Subcutaneous adipose tissue (tissue), 4 donors: ENCODE data around the gene DAO. TPM values are rescaled to one million over a fixed set of nuclear protein-coding genes. Genes with fewer than 3 reads are reported as not detected.

Experiments used
- total RNA-seq, 4 donors: library from RNA; depleted of rRNA; stranded (reverse); fragments of >200 nt; gene quantifications; one replicate each; pipeline ENCODE4 v1.1.0, GENCODE V29; 2016
- TF ChIP-seq, protein P1 (sequence below): fragments of 450-650 bp; IDR thresholded peaks from one replicate; pipeline ENCODE4 v1.5.1; 2016; ENCODE audit warnings: low read depth, mild to moderate bottlenecking, control low read depth, antibody characterized with exemption, moderate library complexity

DAO gene
- total RNA-seq, 4 donors from 2014 or later = not detected

- TF ChIP-seq, protein P1, sequence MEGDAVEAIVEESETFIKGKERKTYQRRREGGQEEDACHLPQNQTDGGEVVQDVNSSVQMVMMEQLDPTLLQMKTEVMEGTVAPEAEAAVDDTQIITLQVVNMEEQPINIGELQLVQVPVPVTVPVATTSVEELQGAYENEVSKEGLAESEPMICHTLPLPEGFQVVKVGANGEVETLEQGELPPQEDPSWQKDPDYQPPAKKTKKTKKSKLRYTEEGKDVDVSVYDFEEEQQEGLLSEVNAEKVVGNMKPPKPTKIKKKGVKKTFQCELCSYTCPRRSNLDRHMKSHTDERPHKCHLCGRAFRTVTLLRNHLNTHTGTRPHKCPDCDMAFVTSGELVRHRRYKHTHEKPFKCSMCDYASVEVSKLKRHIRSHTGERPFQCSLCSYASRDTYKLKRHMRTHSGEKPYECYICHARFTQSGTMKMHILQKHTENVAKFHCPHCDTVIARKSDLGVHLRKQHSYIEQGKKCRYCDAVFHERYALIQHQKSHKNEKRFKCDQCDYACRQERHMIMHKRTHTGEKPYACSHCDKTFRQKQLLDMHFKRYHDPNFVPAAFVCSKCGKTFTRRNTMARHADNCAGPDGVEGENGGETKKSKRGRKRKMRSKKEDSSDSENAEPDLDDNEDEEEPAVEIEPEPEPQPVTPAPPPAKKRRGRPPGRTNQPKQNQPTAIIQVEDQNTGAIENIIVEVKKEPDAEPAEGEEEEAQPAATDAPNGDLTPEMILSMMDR = no peak
Observed at GRCh38 chr12:108850854-108851573, 28.9 kb upstream of the DAO start.

- TF ChIP-seq, protein P1 = no peak
Observed at GRCh38 chr12:108852674-108853309, 27.1 kb upstream of the DAO start.

- TF ChIP-seq, protein P1 = no peak
Observed at GRCh38 chr12:108853426-108853825, 26.5 kb upstream of the DAO start.

DNA sequence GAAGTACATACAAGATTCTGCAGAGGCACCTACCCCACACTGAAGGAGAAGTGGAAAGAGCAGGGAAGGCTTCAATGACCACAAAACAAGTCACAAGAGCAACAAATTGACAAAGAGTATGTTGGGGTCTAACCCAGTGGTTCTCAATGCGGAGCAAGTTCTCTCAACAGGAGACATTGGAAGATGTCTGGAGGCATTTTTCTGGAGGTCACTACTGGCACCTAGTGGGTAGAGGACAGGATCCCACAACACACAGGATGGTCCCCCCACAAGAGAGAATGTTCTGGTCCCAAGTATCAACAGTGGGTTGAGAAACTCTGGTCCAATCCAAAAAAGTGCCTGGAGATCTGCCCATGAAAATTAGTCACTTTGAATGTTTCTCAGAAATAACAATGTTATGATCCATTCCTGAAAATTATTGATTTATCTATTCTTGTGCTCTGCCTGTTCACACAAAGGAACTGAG lies 25.9 kb upstream of the DAO start:
- TF ChIP-seq, protein P1 = no peak

- TF ChIP-seq, protein P1 = no peak
Observed at GRCh38 chr12:108854451-108855283, 25.2 kb upstream of the DAO start.

DNA sequence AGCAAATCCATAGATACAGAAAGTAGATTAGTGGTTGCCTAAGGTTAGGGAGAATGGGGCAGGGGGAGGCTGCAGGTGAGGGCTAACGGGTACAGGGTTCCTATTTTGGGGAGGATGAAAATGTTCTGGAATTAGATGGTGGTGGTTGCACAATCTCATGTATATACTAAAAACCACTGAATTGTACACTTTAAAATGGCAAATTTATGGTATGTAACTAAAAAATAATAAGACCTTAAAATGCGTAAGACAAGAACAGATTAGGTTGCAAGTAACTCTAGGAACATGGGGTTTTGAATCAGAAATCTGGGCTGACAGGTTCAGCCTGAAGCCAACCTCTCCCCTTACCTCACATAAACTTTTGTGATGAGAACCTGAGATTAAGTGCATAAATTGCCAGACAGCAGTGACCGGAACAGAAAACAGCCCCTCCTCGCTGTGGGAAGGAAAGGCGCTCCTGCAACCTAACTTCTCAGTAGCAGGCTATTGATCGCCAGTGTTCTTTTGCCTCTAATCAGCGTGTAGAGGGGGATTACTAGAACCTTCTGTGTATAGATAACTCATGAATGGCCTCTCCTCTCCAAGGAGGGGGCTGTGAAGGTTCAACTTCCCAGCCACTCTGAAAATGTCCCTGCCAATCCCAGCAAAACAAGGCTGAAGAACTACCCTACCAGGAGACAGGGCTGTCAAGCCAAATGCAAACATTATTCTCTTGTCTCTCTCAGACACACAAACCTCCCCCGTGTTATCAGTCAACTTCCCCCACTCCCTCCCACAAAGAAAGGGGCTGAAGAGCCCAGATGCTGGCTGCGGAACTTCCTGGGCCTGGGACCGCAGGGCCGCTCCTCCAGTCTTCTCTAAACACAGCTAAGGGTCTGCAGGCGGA lies 24.4 kb upstream of the DAO start:
- TF ChIP-seq, protein P1 = no peak
